GM12878 (cell line): ENCODE measurements around the gene RPS6KL1. TPM values are rescaled to one million over a fixed set of nuclear protein-coding genes. Genes with fewer than 3 reads are reported as not detected.
A peak's percentile ranks its signal among the peaks of the same experiment; 100 is the strongest.

Experiments
- ATAC-seq: fragments of 200-7000 bp; cut with Tn5 transposase; 3 replicates; pipeline ENCODE4 v1.9.1; 2020; ENCODE audit warnings: mild to moderate bottlenecking, moderate library complexity
- BruUV-seq: library from RNA; stranded (reverse); fragments of 400-500 nt; replicated peaks from 2 replicates; lab custom pipeline; 2021; lab: Mats Ljungman, UMichigan
- CTCF ChIA-PET: fragments of 300-600 bp; sonication (Branson Sonifier 250); formaldehyde crosslinking; extraction: SDS; loops from one replicate; lab custom pipeline; 2021; ENCODE audit warnings: inconsistent platforms; lab: Yijun Ruan, JAX
- POLR2A ChIA-PET: fragments of 350-600 bp; formaldehyde crosslinking; extraction: SDS; loops from one replicate; lab custom pipeline; 2021; ENCODE audit warnings: inconsistent platforms; lab: Charles Lee
- RAD21 ChIA-PET: fragments of 300-600 bp; sonication (Branson Sonifier 250); formaldehyde crosslinking; loops from one replicate; lab custom pipeline; 2023; ENCODE audit warnings: antibody characterized with exemption; ENCODE audit not compliant: unreplicated experiment; lab: Charles Lee
- SMC1A ChIA-PET: fragments of 300-600 bp; sonication (Branson Sonifier 250); formaldehyde crosslinking; loops from one replicate; lab custom pipeline; 2023; ENCODE audit not compliant: unreplicated experiment, uncharacterized antibody; lab: Charles Lee
- DNase-seq: peaks from one replicate; pipeline ENCODE4 v3.0.0-alpha.2; 2011; ENCODE audit warnings: low read depth, low spot score
- FAIRE-seq: peaks from 3 replicates; lab custom pipeline; 2011; peaks lifted over from hg19 to GRCh38; lab: Jason Lieb, UNC
- H2AFZ ChIP-seq: 2 replicates; pipeline ENCODE4 v1.6.0; 2011; ENCODE audit warnings: low read depth, low read length, control low read depth; ENCODE audit not compliant: control insufficient read depth
- H3K27ac ChIP-seq: 2 replicates; pipeline ENCODE4 v1.5.1; 2011; ENCODE audit warnings: control low read depth; ENCODE audit not compliant: control insufficient read depth, insufficient read depth
- H3K27me3 ChIP-seq, 2 experiments: replicated peaks in 1 of 2; 2 replicates each; pipeline versions ENCODE4 v1.6.0 to v1.6.1; 2011; ENCODE audit warnings: low read length in 1 of 2; ENCODE audit not compliant: control insufficient read depth in 2 of 2, insufficient read depth in 2 of 2
- H3K36me3 ChIP-seq, 2 experiments: 2 replicates each; pipeline ENCODE4 v1.5.1; 2011; ENCODE audit warnings: low read length in 1 of 2; ENCODE audit not compliant: control insufficient read depth in 2 of 2, insufficient read depth in 2 of 2
- H3K4me1 ChIP-seq: 2 replicates; pipeline ENCODE4 v1.6.1; 2011; ENCODE audit warnings: mild to moderate bottlenecking, low read length, moderate library complexity, mixed read lengths; ENCODE audit not compliant: control insufficient read depth, insufficient read depth
- H3K4me2 ChIP-seq: 2 replicates; pipeline ENCODE4 v1.6.0; 2011; ENCODE audit warnings: control low read depth; ENCODE audit not compliant: control insufficient read depth, insufficient read depth
- H3K4me3 ChIP-seq: fragments of 200-600 bp; sonication (generic); 2 replicates; pipeline ENCODE4 v1.5.1; 2016
- H3K79me2 ChIP-seq: 2 replicates; pipeline ENCODE4 v1.6.0; 2011; ENCODE audit warnings: low read length; ENCODE audit not compliant: control insufficient read depth, insufficient read depth
- H3K9ac ChIP-seq: 2 replicates; pipeline ENCODE4 v1.8.0; 2011; ENCODE audit warnings: low read length, control low read depth, mixed read lengths; ENCODE audit not compliant: control insufficient read depth, insufficient read depth
- H3K9me3 ChIP-seq: replicated peaks from 3 replicates; pipeline ENCODE4 v1.5.1; 2011; ENCODE audit warnings: mild to moderate bottlenecking, low read length; ENCODE audit not compliant: control insufficient read depth, insufficient read depth
- H4K20me1 ChIP-seq: 2 replicates; pipeline ENCODE4 v1.6.0; 2011; ENCODE audit not compliant: control insufficient read depth, insufficient read depth
- SPI1 ChIP-seq: IDR thresholded peaks from 2 replicates; pipeline ENCODE4 v1.6.1; 2011; ENCODE audit warnings: low read depth, mild to moderate bottlenecking, low read length, moderate library complexity, borderline replicate concordance; ENCODE audit not compliant: insufficient read depth
- WGBS: methylation state at CpG from one replicate; pipeline ENCODE4 v1.1.6; 2016; ENCODE audit warnings: low lambda C conversion rate; ENCODE audit not compliant: insufficient replicate concordance, insufficient coverage; ENCODE audit errors: missing lambda C conversion rate; 5-methylcytosine and 5-hydroxymethylcytosine counted together
- in situ Hi-C: fragments of 300-500 bp; cut with MboI; formaldehyde crosslinking; loops from 9 replicates; pipeline ENCODE4 v1.14.3; 2018; ENCODE audit warnings: mixed read lengths
- intact Hi-C: fragments of 100-400 bp; cut with micrococcal nuclease; formaldehyde crosslinking; loops from one replicate; pipeline ENCODE4 v1.14.2; 2022; ENCODE audit not compliant: unreplicated experiment
- polyA plus RNA-seq, 11 experiments: library from polyadenylated mRNA; depleted of rRNA in 4 of 11; unstranded in 6 of 11; stranded (reverse) in 5 of 11; fragments of >200 nt; fragmentation: Nextera tagmentation in 4 of 11; fragmentation: Illumina TruSeq in 1 of 11; extraction: Ambion mirVana in 4 of 11; extraction: Trizol in 1 of 11; gene quantifications; 1 replicate in 1 of 11; 2 replicates in 10 of 11; pipeline versions ENCODE4 v1.2.1 to v1.2.3, GENCODE V29; 2011 to 2016; ENCODE audit warnings: inconsistent platforms in 2 of 11, missing spikeins in 2 of 11, low read depth in 1 of 11
- total RNA-seq, 4 experiments: library from RNA; depleted of rRNA in 3 of 4; stranded (reverse); fragments of >200 nt in 3 of 4; fragmentation: Illumina TruSeq in 1 of 4; extraction: Trizol in 1 of 4; gene quantifications; 2 replicates each; pipeline versions ENCODE4 v1.2.1 to v1.2.3, GENCODE V29; 2013 to 2021
- TF ChIP-seq, protein P1 (sequence below): fragments of 450-650 bp; IDR thresholded peaks from 2 replicates; pipeline ENCODE4 v1.6.1; 2017; ENCODE audit warnings: mild to moderate bottlenecking, low read depth, inconsistent platforms; ENCODE audit not compliant: poor library complexity, severe bottlenecking
- TF ChIP-seq, protein P2 (sequence below), 3 experiments: IDR thresholded peaks in 2 of 3; conservative IDR thresholded peaks in 1 of 3; 2 replicates each; pipeline ENCODE4 v1.5.1; 2011; ENCODE audit warnings: low read depth in 3 of 3, low read length in 3 of 3, mild to moderate bottlenecking in 3 of 3, control low read depth in 2 of 3, moderate library complexity in 2 of 3, inconsistent platforms in 1 of 3, mixed read lengths in 1 of 3; ENCODE audit not compliant: control insufficient read depth in 2 of 3, insufficient read depth in 1 of 3; ENCODE audit errors: extremely low read depth in 1 of 3

RPS6KL1 gene
- total and polyA plus RNA-seq, 10 of the 15 experiments (the other 5 are each of a cell fraction or from before 2014, with no cell fraction given), result 0.04 to 4.2 (median 2.0) TPM

DNA sequence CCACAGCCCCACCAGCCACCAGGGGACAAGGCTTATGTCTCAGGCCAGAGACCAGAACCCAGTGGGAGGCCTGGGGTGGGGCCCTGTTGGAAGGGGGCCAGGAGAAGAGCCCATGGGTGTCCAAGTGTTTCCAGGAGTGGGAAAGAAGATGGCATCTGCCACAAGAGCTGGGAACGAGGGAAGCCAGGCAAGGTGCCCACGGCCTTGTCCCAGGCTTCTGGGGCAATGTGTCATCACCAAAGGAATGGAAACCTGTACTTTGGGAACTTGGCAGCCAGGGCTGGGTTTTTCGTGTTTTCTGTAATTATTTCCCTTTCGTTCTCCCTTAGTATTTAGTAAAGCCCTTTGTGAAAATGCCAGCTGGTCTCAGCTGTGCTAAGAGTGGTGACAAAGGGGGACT, 37.7 kb upstream of the RPS6KL1 start (continued):
- TF ChIP-seq, protein P1, sequence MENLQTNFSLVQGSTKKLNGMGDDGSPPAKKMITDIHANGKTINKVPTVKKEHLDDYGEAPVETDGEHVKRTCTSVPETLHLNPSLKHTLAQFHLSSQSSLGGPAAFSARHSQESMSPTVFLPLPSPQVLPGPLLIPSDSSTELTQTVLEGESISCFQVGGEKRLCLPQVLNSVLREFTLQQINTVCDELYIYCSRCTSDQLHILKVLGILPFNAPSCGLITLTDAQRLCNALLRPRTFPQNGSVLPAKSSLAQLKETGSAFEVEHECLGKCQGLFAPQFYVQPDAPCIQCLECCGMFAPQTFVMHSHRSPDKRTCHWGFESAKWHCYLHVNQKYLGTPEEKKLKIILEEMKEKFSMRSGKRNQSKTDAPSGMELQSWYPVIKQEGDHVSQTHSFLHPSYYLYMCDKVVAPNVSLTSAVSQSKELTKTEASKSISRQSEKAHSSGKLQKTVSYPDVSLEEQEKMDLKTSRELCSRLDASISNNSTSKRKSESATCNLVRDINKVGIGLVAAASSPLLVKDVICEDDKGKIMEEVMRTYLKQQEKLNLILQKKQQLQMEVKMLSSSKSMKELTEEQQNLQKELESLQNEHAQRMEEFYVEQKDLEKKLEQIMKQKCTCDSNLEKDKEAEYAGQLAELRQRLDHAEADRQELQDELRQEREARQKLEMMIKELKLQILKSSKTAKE, result no peak

DNA sequence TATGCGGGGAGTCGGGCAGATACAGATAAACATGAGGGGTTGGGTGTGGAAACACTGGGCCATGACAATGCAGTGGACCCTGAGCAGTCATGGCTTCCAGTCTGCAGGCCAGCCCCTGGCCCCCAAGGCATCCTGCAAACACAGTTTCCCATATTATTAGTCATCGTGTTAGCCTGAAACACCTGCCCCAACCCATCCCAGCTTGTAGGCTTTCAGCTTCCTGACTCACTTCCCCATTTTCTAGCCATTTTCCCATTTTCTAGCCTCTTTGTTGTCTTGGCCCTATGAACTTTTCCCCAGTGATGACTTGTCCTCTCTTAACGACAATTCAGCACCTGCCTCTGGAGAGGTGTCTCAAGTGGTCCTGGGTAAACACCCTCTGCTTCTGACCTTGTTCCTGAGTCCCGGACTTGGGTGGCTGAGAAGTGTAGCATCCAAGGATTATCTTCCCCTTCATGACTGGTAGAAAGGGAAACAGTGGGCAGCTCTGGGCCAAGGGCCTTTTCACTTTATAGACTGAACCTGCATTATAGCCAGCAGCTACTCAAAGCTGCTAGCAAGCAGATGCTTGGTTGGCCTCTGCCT, 36.6 kb upstream of the RPS6KL1 start:
- Histone ChIP-seq H3K4me2 (no peak overlapping the region), H3K9me3 (no peaks in the 10 kb centered on the region), H3K4me3 (no peak overlapping the region), H3K9ac (no peak overlapping the region), H2AFZ (no peak overlapping the region), H4K20me1 (no peaks in the 10 kb centered on the region), H3K27me3 (no peaks in the 10 kb centered on the region; a peak in 2 of 4 replicates), H3K36me3 (no peaks in the 10 kb centered on the region), H3K79me2 (no peaks in the 10 kb centered on the region), H3K27ac (no peak overlapping the region), H3K4me1 (peaks cover 14% of the 10 kb centered on the region)
- FAIRE-seq (no peak), DNase-seq (no peak), ATAC-seq (no peak)
- BruUV-seq, result no TSS peak
- POLR2A ChIA-PET, result no interaction called here
- in situ Hi-C loops (no loop called here), intact Hi-C loops (no loop called here)
- CTCF ChIA-PET, result interaction anchor here (1.2 to 8.6 kb wide), 2 partner anchors 13 to 55 kb away, joined by 4 to 61 read pairs; no protein-coding TSS in a partner anchor
- TF ChIP-seq SPI1, result peak; percentile 38; the same call in 1 of the 2 replicates
- TF ChIP-seq, protein P2, sequence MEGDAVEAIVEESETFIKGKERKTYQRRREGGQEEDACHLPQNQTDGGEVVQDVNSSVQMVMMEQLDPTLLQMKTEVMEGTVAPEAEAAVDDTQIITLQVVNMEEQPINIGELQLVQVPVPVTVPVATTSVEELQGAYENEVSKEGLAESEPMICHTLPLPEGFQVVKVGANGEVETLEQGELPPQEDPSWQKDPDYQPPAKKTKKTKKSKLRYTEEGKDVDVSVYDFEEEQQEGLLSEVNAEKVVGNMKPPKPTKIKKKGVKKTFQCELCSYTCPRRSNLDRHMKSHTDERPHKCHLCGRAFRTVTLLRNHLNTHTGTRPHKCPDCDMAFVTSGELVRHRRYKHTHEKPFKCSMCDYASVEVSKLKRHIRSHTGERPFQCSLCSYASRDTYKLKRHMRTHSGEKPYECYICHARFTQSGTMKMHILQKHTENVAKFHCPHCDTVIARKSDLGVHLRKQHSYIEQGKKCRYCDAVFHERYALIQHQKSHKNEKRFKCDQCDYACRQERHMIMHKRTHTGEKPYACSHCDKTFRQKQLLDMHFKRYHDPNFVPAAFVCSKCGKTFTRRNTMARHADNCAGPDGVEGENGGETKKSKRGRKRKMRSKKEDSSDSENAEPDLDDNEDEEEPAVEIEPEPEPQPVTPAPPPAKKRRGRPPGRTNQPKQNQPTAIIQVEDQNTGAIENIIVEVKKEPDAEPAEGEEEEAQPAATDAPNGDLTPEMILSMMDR (IDR thresholded peaks at IDR 0.05 in 2 of 3, conservative IDR thresholded peaks at IDR 0.05 in 1 of 3; ENCODE audit: control insufficient read depth in 2 of 3, extremely low read depth in 1 of 3, insufficient read depth in 1 of 3, low read depth in 3 of 3, low read length in 3 of 3), result no peak
- SMC1A ChIA-PET, result interaction anchor here (1.0 kb wide), 1 partner anchor 76 kb away, joined by 3 read pairs; no protein-coding TSS in a partner anchor
- 73% methylated on average over 5 of the region's 5 CpGs for WGBS
- RAD21 ChIA-PET, result no interaction called here
